Adrenal gland (tissue), 12 donors: ENCODE results near the gene TXNDC2. TPM values are rescaled to one million over a fixed set of nuclear protein-coding genes. Genes with fewer than 3 reads are reported as not detected.
"Not testable (repeated sequence)": the region's sequence is repeated elsewhere in the genome, so short reads cannot be mapped to it uniquely, and the experiment has no call there.

Source experiments
- DNase-seq, 7 donors: peaks; one replicate each; pipeline ENCODE4 v3.0.0-alpha.2; 2019 to 2020
- H3K27ac ChIP-seq, 5 donors: fragments of 200-600 bp; sonication (generic) in 4 of 5; 1 replicate in 3 of 5; 2 replicates in 2 of 5; pipeline versions ENCODE4 v1.5.1 to v1.8.0; 2016 to 2020; ENCODE audit warnings: mild to moderate bottlenecking in 1 of 5
- H3K27me3 ChIP-seq: fragments of 200-600 bp; 2 replicates; pipeline ENCODE4 v1.8.0; 2021
- H3K36me3 ChIP-seq, 2 donors: fragments of 200-600 bp; replicated peaks in 1 of 2; 1 replicate in 1 of 2; 2 replicates in 1 of 2; pipeline versions ENCODE4 v1.5.1 to v1.8.0; 2018 to 2022
- H3K4me1 ChIP-seq, 2 donors: fragments of 200-600 bp; replicated peaks in 1 of 2; 1 replicate in 1 of 2; 2 replicates in 1 of 2; pipeline versions ENCODE4 v1.5.1 to v1.8.0; 2018 to 2021
- H3K4me3 ChIP-seq, 4 donors: fragments of 200-600 bp; sonication (generic) in 3 of 4; one replicate each; pipeline ENCODE4 v1.5.1; 2016 to 2018
- H3K9me3 ChIP-seq, 3 donors: fragments of 200-600 bp; sonication (generic) in 1 of 3; replicated peaks in 1 of 3; 1 replicate in 2 of 3; 2 replicates in 1 of 3; pipeline versions ENCODE4 v1.5.1 to v1.8.0; 2016 to 2021
- CTCF ChIP-seq, 6 experiments: fragments of 450-650 bp in 4 of 6; fragments of 200-600 bp in 2 of 6; sonication (generic) in 1 of 6; IDR thresholded peaks; 1 replicate in 5 of 6; 2 replicates in 1 of 6; pipeline versions ENCODE4 v1.5.1 to v1.8.0; 2016 to 2021; ENCODE audit warnings: antibody characterized with exemption in 6 of 6, mild to moderate bottlenecking in 2 of 6, moderate library complexity in 1 of 6
- POLR2A ChIP-seq, 2 donors: fragments of 450-650 bp; IDR thresholded peaks; one replicate each; pipeline ENCODE4 v1.6.1; 2017; ENCODE audit warnings: antibody characterized with exemption in 2 of 2, mild to moderate bottlenecking in 2 of 2, moderate library complexity in 1 of 2
- WGBS, 4 donors: extraction: QIAGEN DNeasy Blood & Tissue Kit in 2 of 4; methylation state at CpG; one replicate each; pipeline versions ENCODE4 v1.1.5 to v1.1.7; 2013 to 2017; 5-methylcytosine and 5-hydroxymethylcytosine counted together
- intact Hi-C, 2 donors: fragments of 100-400 bp; cut with DNase I; formaldehyde crosslinking; loops; one replicate each; pipeline versions ENCODE4 v1.14.1 to v1.15.0; 2022 to 2023
- polyA plus RNA-seq, 3 donors: library from polyadenylated mRNA; stranded (reverse); fragments of 200-250 nt in 2 of 3; fragments of 350-450 nt in 1 of 3; fragmentation: Illumina TruSeq in 1 of 3; extraction: RNeasy Lipid Tissue Mini Kit (QIAGEN cat#74804) in 1 of 3; gene quantifications; one replicate each; pipeline ENCODE4 v1.2.3, GENCODE V29; 2013 to 2014
- total RNA-seq, 9 donors: library from RNA; depleted of rRNA in 4 of 9; stranded (reverse); fragments of >200 nt in 4 of 9; fragments of 120-200 nt in 1 of 9; fragmentation: NEBNext Ultra II Directional in 1 of 9; extraction: Animal tissue kit (Norgen Biotek cat#: 25700) in 1 of 9; gene quantifications; one replicate each; pipeline versions ENCODE4 v1.1.0 to v1.2.4, GENCODE V29; 2013 to 2023
- donor health status: healthy with polysubstance abuse.
- donor health status: Bipolar disorder and iron deficiency.
- donor health status: DM: yes; HTN: yes; CAD: no.
- donor health status: DM: no; HTN: no; CAD: no.
- donor health status: DM: no; HTN: no; CAD: no.
- donor health status: DM: yes; HTN: yes; CAD: no.

TXNDC2 gene
- total and polyA plus RNA-seq, 12 donors: 0.08 to 0.43 (median 0.22) TPM; not detected in 5

DNA sequence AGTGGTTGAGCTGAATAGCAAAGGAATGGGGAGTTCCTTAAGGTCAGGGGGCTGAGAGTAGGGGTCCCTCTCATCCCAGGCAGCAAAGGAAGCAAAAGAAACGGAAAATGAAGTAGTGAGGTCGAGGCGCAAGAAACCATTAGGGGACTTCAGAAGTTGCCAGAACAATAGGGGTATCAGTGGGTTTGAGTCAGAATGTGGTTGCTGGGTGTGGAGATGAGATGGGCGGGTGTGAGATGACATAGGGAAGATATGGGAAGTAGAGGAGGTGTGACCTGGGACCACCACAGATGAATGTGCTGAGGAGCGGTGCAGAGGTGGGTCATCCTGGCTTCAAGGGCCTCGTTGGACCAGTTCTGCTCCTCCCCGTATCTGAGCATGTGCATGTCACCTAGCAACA, 14.9 kb downstream of the TXNDC2 start:
- Histone ChIP-seq H3K27me3 (no peaks in the 10 kb centered on the region), H3K4me1 (peaks cover 6 to 15% of the 10 kb centered on the region in 2 donors), H3K27ac (no peak overlapping the region), H3K36me3 (no peaks in the 10 kb centered on the region), H3K4me3 (no peak overlapping the region), H3K9me3 (no peaks in the 10 kb centered on the region)
- TF ChIP-seq CTCF (IDR thresholded peaks at IDR 0.05): no peak
- no peak for TF ChIP-seq POLR2A (IDR thresholded peaks at IDR 0.05)
- DNase-seq: no peak
- intact Hi-C loops: no loop called here
- 92 to 96% (median 94%) methylated on average over 7 of the region's 7 CpGs for WGBS, 4 donors

GRCh38 chr18:9901377-9901776, 15.6 kb downstream of the TXNDC2 start:
- no peak for DNase-seq
- H3K27me3 ChIP-seq: no peaks in the 10 kb centered on the region
- intact Hi-C loops: no loop called here

GRCh38 chr18:9902264-9902663, 16.5 kb downstream of the TXNDC2 start:
- H3K4me1 ChIP-seq: peaks cover 6 to 15% of the 10 kb centered on the region in 2 donors
- 94 to 98% (median 95%) methylated on average over 14 of the region's 14 CpGs for WGBS, 4 donors
- DNase-seq, H3K36me3 ChIP-seq, H3K4me3 ChIP-seq, intact Hi-C loops, H3K9me3 ChIP-seq, H3K27me3 ChIP-seq, H3K27ac ChIP-seq: not testable (repeated sequence)

More at GRCh38 chr18:9901377-9901776, 15.6 kb downstream of the TXNDC2 start:
- 88 to 93% (median 91%) methylated on average over 3 of the region's 3 CpGs for WGBS, 4 donors
- H3K4me3 ChIP-seq: no peak overlapping the region
- H3K36me3 ChIP-seq: no peaks in the 10 kb centered on the region
- H3K4me1 ChIP-seq: peaks cover 6 to 15% of the 10 kb centered on the region in 2 donors
- no peak for TF ChIP-seq CTCF (IDR thresholded peaks at IDR 0.05)
- no peak for TF ChIP-seq POLR2A (IDR thresholded peaks at IDR 0.05)
- no peak overlapping the region for H3K27ac ChIP-seq
- H3K9me3 ChIP-seq: no peaks in the 10 kb centered on the region

- no peaks in the 10 kb centered on the region for H3K27me3 ChIP-seq
- no peaks in the 10 kb centered on the region for H3K9me3 ChIP-seq
- H3K36me3 ChIP-seq: no peaks in the 10 kb centered on the region
- H3K27ac ChIP-seq: no peak overlapping the region
- H3K4me3 ChIP-seq: no peak overlapping the region
- intact Hi-C loops: no loop called here
- WGBS, 4 donors: 74 to 88% (median 87%) methylated on average over 10 of the region's 10 CpGs
- peaks cover 6 to 15% of the 10 kb centered on the region in 2 donors for H3K4me1 ChIP-seq
- DNase-seq: no peak
- TF ChIP-seq POLR2A (IDR thresholded peaks at IDR 0.05) (no peak), CTCF (IDR thresholded peaks at IDR 0.05) (no peak)
These were observed 17.1 kb downstream of the TXNDC2 start for GRCh38 chr18:9902832-9903231.

- Histone ChIP-seq H3K27me3 (no peaks in the 10 kb centered on the region), H3K27ac (no peak overlapping the region), H3K4me1 (no peaks in the 10 kb centered on the region), H3K36me3 (no peaks in the 10 kb centered on the region), H3K9me3 (no peaks in the 10 kb centered on the region), H3K4me3 (no peak overlapping the region)
- DNase-seq: no peak
- WGBS, 4 donors: 64 to 81% (median 72%) methylated on average over 5 of the region's 5 CpGs
- intact Hi-C loops: no loop called here
- TF ChIP-seq CTCF (IDR thresholded peaks at IDR 0.05): no peak
- TF ChIP-seq POLR2A (IDR thresholded peaks at IDR 0.05): no peak
These were observed 19.7 kb downstream of the TXNDC2 start for GRCh38 chr18:9905401-9905922.
